SK-N-SH (cell line): ENCODE measurements around the gene OR8H3.
"Not testable (repeated sequence)": the region's sequence is repeated elsewhere in the genome, so short reads cannot be mapped to it uniquely, and the experiment has no call there.

Experiments used
- CTCF ChIP-seq: fragments of 200-600 bp; sonication (generic); IDR thresholded peaks from 2 replicates; pipeline ENCODE4 v1.6.1; 2017; ENCODE audit warnings: antibody characterized with exemption, mild to moderate bottlenecking, moderate library complexity
- MEF2A ChIP-seq: IDR thresholded peaks from 2 replicates; pipeline ENCODE4 v1.4.0; 2012; ENCODE audit warnings: low read depth, borderline replicate concordance
- RAD21 ChIP-seq: IDR thresholded peaks from 2 replicates; pipeline ENCODE4 v1.6.1; 2012; ENCODE audit warnings: mild to moderate bottlenecking, low read length

- TF ChIP-seq RAD21, CTCF, MEF2A: not testable (repeated sequence)
These were observed 21.5 kb downstream of the OR8H3 start for GRCh38 chr11:56143681-56144080.
